ENCODE measurements around the gene TSPAN9. TPM values are rescaled to one million over a fixed set of nuclear protein-coding genes. Genes with fewer than 3 reads are reported as not detected.

The TSPAN9 gene
- total RNA-seq, 1 donor from 2014 or later: 23.8 TPM

DNA sequence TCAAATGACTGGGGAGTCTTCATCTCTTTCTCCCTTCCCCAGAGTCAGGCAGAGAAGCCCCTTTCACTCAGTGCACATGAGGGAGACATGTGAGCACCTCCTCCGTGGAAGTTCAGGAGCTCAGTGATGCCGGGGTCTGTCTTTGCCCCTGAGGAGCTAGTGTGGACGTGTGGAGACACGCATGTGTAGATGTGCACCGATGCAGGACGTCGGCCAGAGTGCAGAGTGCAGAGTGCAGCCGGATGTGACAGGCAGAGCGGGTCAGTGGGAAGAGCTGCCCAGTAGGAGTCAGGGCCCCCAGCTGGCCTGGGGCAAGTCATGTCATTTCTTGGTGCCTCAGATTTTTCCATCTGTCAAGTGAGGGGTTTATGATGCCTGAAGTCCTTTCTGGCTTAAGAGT lies 20.7 kb downstream of the TSPAN9 start:
- H3K27me3 Mint-ChIP-seq (ENCODE audit: low read depth): peaks cover 14% of the 10 kb centered on the region
- H3K27ac Mint-ChIP-seq (ENCODE audit: unreplicated experiment): peak overlapping the region; percentile 87
- TF ChIP-seq, protein P1, sequence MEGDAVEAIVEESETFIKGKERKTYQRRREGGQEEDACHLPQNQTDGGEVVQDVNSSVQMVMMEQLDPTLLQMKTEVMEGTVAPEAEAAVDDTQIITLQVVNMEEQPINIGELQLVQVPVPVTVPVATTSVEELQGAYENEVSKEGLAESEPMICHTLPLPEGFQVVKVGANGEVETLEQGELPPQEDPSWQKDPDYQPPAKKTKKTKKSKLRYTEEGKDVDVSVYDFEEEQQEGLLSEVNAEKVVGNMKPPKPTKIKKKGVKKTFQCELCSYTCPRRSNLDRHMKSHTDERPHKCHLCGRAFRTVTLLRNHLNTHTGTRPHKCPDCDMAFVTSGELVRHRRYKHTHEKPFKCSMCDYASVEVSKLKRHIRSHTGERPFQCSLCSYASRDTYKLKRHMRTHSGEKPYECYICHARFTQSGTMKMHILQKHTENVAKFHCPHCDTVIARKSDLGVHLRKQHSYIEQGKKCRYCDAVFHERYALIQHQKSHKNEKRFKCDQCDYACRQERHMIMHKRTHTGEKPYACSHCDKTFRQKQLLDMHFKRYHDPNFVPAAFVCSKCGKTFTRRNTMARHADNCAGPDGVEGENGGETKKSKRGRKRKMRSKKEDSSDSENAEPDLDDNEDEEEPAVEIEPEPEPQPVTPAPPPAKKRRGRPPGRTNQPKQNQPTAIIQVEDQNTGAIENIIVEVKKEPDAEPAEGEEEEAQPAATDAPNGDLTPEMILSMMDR (conservative IDR thresholded peaks at IDR 0.05): no peak
- no peak for DNase-seq (ENCODE audit: low read depth, low spot score)
- no peak overlapping the region for H3K4me3 Mint-ChIP-seq
- peaks cover 28% of the 10 kb centered on the region for H3K36me3 Mint-ChIP-seq (ENCODE audit: low read depth)
- peaks cover 29% of the 10 kb centered on the region for H3K4me1 Mint-ChIP-seq
- H3K9me3 Mint-ChIP-seq: peaks cover 12% of the 10 kb centered on the region

DNA sequence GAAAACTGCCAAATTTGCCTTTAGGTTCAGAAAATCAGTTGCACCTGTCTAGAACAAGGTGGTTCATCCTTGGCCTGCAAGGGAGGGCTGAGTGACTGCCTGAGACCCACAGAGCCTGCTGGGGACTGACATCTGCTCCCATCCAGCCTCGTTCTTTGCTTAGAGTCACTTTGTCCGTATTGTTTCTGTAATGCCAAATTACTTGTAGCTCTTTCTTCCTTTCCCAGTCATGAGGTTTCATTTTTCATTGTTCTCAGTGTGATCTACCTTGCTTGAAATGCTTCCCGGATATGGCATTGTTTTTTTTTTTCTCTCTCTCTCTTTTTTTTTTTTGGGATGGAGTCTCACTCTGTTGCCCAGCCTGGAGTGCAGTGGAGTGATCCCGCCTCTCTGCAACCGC lies 21.3 kb downstream of the TSPAN9 start:
- no peak overlapping the region for H3K27ac Mint-ChIP-seq (ENCODE audit: unreplicated experiment)
- no peak for DNase-seq (ENCODE audit: low read depth, low spot score)
- H3K27me3 Mint-ChIP-seq (ENCODE audit: low read depth): peaks cover 20% of the 10 kb centered on the region
- H3K9me3 Mint-ChIP-seq: peaks cover 12% of the 10 kb centered on the region
- H3K4me3 Mint-ChIP-seq: no peak overlapping the region
- peaks cover 34% of the 10 kb centered on the region for H3K4me1 Mint-ChIP-seq
- peaks cover 26% of the 10 kb centered on the region for H3K36me3 Mint-ChIP-seq (ENCODE audit: low read depth)
- TF ChIP-seq, protein P1 (conservative IDR thresholded peaks at IDR 0.05): no peak

- Mint-ChIP-seq H3K4me1 (peaks cover 41% of the 10 kb centered on the region), H3K27ac (ENCODE audit: unreplicated experiment) (no peak overlapping the region)
Measured at GRCh38 chr12:3099146-3099545, 22.0 kb downstream of the TSPAN9 start.

DNA sequence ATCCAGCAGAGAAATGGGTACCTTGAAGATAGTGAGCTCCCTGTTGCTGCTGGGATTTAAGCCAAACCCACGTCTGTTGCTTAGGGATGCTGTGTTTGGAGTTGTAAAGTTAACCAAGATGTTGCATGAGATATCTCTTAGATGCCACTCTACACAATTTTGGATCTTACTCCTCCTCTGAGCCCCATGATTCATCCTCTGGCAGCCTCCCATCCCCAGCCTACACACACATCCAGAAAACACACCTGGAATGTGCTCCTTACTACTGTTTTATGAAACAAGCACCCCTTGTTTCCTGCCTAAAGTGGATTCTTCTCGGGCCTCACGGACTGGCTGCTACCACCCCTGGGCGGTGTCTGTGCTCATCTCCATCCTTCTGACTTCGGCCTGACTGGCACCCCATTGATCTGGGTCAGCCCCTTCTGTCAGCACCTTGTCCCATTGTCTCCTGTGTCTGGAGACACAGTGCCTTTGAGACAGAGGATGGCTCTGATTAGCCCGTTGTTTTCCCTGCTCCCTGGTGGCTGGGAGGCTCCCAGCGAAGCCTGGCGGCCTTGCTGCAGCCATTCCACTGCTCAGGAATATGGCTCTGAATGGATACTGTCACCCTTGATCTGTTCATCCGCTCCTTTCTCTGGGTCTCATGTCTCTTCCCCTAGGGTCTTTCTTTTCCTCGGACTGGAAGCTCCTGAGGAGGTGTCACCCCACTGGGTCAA lies 24.3 kb downstream of the TSPAN9 start:
- Mint-ChIP-seq H3K36me3 (ENCODE audit: low read depth) (peaks cover 20% of the 10 kb centered on the region), H3K4me1 (peaks cover 58% of the 10 kb centered on the region), H3K4me3 (no peak overlapping the region), H3K27me3 (ENCODE audit: low read depth) (peaks cover 27% of the 10 kb centered on the region), H3K9me3 (peaks cover 8% of the 10 kb centered on the region), H3K27ac (ENCODE audit: unreplicated experiment) (no peak overlapping the region)
- no peak for DNase-seq (ENCODE audit: low read depth, low spot score)
- TF ChIP-seq, protein P1 (conservative IDR thresholded peaks at IDR 0.05): no peak

More at GRCh38 chr12:3099146-3099545, 22.0 kb downstream of the TSPAN9 start:
- DNase-seq (ENCODE audit: low read depth, low spot score): no peak
- Mint-ChIP-seq H3K9me3 (peaks cover 12% of the 10 kb centered on the region), H3K36me3 (ENCODE audit: low read depth) (peaks cover 25% of the 10 kb centered on the region), H3K4me3 (no peak overlapping the region), H3K27me3 (ENCODE audit: low read depth) (peaks cover 26% of the 10 kb centered on the region)
- TF ChIP-seq, protein P1 (conservative IDR thresholded peaks at IDR 0.05): no peak

DNA sequence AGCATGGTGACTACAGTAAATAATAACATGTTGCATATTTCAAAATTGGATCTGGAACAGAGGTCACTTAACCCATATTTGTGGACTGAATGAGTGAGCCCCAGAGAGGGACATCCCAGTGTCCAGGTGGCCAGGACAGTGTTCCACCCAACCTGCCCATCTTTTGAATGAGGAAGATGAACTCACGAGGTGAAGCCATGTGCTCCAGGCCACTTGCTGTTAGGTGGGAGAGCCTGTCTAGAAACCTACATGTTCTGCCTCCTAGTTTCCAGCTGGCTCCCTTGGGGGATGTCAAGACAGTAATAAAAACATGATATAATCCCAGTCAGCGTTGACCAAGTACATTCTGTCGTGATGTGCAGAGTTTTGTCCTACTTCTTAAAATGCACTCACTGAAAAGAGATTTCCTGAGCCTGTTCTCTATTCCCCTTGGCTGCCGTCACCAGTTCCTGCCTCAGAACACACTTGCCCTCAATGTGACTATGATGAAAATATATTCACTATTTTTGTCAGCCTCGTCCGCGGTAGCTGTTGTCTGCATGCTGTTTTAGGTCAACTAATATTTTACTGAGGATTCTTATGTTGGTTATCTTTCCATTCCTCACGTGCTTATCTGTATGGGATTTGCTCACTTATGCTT lies 25.7 kb downstream of the TSPAN9 start:
- H3K9me3 Mint-ChIP-seq: peaks cover 5% of the 10 kb centered on the region
- H3K36me3 Mint-ChIP-seq (ENCODE audit: low read depth): peaks cover 15% of the 10 kb centered on the region
- no peak overlapping the region for H3K27ac Mint-ChIP-seq (ENCODE audit: unreplicated experiment)
- no peak for DNase-seq (ENCODE audit: low read depth, low spot score)
- no peak overlapping the region for H3K4me3 Mint-ChIP-seq
- TF ChIP-seq, protein P1 (conservative IDR thresholded peaks at IDR 0.05): no peak
- H3K4me1 Mint-ChIP-seq: peaks cover 52% of the 10 kb centered on the region
- H3K27me3 Mint-ChIP-seq (ENCODE audit: low read depth): peaks cover 25% of the 10 kb centered on the region

All from neural crest cell (in vitro differentiated cells).